ENCODE results near the gene C1QTNF9.
"Not testable (repeated sequence)": the region's sequence is repeated elsewhere in the genome, so short reads cannot be mapped to it uniquely, and the experiment has no call there.

C1QTNF9 gene

GRCh38 chr13:24309300-24309699 lies at the start of gene C1QTNF9:
TSS of gene C1QTNF9 (plus strand) at chr13:24309580. CDS start at chr13:24316004, 6,424 bp downstream.
- DNase-seq (ENCODE audit: low read depth), result not testable (repeated sequence)

- no peak for DNase-seq (ENCODE audit: low read depth)
Measured at GRCh38 chr13:24261566-24261965, 47.8 kb upstream of the C1QTNF9 start.

DNA sequence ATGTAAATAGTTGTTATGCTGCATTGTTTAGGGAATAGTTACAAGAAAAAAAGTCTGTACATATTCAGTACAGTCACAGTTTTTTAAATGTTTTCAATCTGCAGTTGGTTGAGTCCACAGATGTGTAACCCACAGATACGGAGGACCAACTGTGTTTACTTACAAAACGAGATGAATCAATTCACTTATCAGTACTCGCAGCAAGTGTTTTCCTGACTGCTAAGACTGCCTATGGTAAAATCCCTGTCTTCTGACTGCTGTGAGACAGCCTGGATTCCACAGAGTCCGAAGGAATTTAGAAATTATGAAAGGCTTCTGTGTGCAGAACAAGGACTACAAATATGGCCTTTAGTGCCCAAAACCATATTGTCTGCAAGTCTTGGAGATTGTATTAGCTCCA lies 45.7 kb upstream of the C1QTNF9 start:
- DNase-seq (ENCODE audit: low read depth), result no peak

GRCh38 chr13:24264976-24265375 lies 44.4 kb upstream of the C1QTNF9 start:
- peak; percentile 67 for DNase-seq (ENCODE audit: low read depth)

- no peak for DNase-seq (ENCODE audit: low read depth)
Measured at GRCh38 chr13:24265453-24265852, 43.9 kb upstream of the C1QTNF9 start.

GRCh38 chr13:24267274-24267673 lies 42.1 kb upstream of the C1QTNF9 start:
- DNase-seq (ENCODE audit: low read depth), result no peak

GRCh38 chr13:24267801-24268200 lies 41.6 kb upstream of the C1QTNF9 start:
- DNase-seq (ENCODE audit: low read depth), result no peak

- DNase-seq (ENCODE audit: low read depth), result no peak
Measured at GRCh38 chr13:24269821-24270220, 39.6 kb upstream of the C1QTNF9 start.

GRCh38 chr13:24270639-24271141 lies 38.7 kb upstream of the C1QTNF9 start:
- DNase-seq (ENCODE audit: low read depth), result peak; percentile 40

DNA sequence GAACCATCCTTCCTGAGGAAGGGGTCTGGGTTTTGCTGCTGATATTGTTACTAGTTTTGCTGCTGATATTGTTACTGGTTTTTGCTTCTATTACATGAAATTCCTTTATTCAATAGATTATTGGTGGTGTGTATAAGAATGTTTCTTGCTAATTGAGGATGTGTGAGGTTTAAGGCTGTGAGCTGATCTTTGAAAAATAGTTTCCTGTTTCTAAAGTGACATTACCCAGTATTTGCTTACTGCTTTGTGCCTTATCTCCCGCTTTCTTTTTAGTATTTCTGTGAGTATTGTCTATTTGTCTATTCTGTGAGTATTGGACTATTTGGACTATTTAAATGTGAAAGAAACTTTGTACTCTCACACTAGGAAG lies 38.2 kb upstream of the C1QTNF9 start:
- no peak for DNase-seq (ENCODE audit: low read depth)

- DNase-seq (ENCODE audit: low read depth), result no peak
Measured at GRCh38 chr13:24271601-24272451, 37.6 kb upstream of the C1QTNF9 start.

GRCh38 chr13:24272452-24273161 lies 36.8 kb upstream of the C1QTNF9 start:
- DNase-seq (ENCODE audit: low read depth), result no peak

GRCh38 chr13:24273926-24274325 lies 35.5 kb upstream of the C1QTNF9 start:
- DNase-seq (ENCODE audit: low read depth), result no peak

DNA sequence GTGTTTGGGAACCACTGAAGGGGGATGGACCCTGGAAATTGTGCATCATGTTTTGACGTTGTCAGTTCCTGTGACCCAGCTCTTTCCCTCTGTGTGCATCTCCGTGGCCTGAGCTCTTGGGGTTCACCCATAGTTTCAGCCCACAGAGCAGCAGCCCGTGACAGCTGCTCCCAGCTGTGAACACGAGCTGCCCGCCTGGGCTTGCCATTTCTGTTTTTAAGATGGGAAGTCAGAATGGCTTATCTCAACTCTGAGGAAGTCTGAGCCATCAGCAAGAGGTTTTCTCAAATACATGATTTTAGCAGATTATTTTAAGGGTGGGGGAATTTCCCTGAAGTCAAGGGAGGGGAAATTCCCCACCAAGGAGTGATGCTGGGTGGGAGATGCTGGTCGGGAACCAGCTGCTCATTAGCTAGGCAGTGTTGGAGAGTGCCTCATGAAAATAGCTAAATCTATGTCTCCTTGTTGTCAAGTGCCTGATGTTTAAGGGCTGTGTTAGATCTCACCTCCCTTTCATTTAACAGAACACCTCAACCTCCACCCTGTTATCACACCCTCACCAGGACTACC lies 34.8 kb upstream of the C1QTNF9 start:
- DNase-seq (ENCODE audit: low read depth), result peak; percentile 53

DNA sequence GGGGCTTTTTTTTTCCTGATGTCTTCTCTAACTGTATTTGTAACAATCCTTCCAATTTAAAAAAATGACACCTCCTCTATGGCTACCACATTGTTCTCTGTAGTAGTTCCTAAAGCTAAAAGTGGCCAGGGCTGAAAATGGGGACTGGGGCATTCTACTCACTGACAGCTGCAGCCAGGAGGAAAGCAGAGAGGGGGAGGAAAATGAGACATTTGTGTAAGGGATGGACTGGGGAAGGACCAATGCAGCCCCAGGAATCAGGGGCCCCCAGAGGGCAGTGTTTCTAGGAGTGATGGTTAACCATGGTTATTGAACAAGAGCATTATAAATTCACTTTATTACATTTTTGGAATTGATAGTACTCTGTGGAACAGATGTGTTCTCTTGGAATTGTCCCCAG lies 34.3 kb upstream of the C1QTNF9 start:
- no peak for DNase-seq (ENCODE audit: low read depth)

DNA sequence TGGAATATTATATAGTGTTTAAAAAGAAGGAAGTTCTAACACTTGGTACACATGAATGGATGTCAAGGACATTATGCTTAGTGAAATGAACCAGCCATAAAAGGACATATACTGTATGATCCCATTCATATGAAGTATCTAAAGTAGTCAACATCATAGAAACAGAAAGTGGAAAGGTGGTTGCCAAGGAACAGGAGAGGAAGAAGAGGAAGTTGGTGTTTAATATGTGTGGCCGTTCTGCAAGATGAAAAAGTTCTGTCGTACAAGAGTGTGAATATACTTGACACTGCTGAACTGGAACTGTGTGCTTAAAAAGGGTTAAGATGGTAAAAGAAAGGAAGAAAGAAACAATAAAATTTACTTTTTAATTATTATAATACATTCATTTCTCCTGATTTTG lies 33.1 kb upstream of the C1QTNF9 start:
- no peak for DNase-seq (ENCODE audit: low read depth)

DNA sequence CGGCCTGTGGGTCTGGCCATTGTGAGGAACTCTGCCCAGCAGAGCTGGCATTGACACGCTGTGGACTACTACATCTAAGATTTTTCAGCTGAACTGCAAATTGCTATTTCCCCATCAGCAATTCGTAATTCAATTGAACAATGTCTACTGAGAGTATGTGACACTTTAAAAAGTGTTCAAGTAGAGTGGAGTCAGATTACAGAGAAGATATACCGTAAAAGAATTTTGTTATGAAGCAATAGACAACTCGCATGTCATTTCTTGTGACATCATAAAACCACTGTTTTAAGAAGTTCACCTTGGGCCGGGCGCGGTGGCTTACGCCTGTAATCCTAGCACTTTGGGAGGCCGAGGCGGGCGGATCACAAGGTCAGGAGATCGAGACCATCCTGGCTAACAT lies 32.5 kb upstream of the C1QTNF9 start:
- no peak for DNase-seq (ENCODE audit: low read depth)

DNA sequence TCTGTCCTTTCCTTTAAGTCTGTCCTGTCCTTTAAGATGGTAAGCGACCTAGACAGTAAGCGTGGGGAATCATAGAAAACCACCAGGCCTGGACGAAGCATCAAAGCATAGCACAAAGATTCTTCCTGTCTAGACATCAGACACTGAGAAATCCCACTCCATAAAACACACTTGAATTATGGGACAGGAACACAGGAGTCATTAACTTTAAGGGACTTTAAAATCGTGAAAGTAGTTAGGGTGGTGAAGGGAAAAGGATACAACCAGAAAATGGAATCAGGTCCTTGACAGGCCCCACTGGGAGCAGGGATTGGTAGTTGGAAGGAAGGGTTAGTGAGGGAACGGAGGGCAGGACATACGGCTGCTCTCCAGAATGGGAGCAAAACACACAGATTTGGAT lies 31.6 kb upstream of the C1QTNF9 start:
- DNase-seq (ENCODE audit: low read depth), result no peak

DNA sequence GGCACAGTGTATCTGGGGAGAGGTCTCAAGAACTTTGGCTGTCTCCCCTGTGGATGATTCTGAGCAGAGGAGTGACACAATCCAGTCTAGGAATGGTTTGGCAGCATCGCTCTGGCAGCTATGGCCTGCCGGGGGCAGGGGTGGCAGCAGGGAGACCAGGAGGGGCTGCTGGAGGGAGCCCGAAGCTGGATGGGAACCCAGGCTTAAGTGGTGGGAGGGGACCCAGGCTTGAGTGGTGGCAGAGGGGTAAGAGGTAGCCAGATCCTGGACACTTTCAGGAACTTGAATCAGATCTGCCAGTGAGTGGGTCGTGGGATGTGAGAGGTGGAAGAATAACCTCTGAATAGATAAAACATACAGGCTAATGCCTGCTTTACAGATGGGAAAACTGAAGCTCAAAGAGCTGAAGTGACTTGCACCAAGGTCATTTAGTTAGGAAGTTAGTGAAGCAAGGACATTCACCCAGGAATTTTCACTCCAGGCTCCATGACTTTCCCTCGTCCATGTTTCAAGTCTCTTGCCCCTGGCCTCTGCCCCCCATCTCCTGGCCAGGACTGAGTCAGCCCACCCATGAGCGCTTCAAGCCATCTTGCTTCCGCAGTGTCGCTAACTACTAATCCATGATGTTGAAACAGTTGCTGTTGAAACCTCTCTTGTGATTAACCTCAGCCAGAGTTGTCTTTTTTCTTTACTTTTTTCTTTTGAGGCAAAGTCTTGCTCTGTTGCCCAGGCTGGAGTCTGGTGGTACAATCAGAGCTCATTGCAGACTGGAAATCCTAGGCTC lies 29.9 kb upstream of the C1QTNF9 start:
- DNase-seq (ENCODE audit: low read depth), result no peak

- no peak for DNase-seq (ENCODE audit: low read depth)
Measured at GRCh38 chr13:24280720-24281119, 28.7 kb upstream of the C1QTNF9 start.

DNA sequence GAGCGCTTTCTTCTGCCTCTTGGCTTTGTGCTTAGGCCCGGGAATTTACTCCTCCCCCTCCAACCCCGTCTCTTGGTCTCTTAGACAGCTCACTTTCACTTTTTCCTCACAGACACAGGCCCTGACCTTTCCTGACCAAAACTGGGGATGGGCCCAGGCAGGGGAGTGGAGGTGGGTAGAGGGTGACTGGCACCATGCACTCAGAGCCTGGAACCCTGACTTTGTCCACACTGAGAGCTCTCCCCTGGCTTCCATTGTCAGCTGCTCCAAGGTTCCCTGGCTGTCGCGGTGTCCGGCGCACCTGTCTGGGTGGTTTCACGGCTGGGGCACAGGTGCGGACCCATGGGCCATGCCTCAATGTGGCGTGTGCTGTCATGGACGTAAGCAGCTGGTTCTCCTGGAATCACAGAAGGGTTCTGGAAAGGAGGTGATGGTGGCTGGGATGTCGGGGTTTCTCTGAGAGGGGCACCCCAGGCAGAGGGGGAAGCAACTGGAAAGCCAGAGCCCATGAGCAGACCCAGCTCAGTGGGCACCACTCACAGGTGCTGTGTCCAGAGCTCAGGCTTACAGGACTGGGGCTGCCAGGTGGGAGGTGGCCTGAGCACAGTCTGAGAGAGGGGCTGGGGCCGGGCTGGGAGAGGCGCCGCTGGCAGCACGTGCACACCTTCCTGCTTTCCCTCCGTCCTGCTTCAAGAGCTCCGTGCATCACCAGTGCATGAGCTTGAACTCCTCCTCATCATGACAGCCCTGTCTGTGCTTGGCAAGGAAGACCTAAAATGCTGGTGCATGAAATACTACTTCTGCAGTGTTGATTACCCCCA lies 28.0 kb upstream of the C1QTNF9 start:
- DNase-seq (ENCODE audit: low read depth), result no peak

Data from stimulated activated CD8-positive, alpha-beta memory T cell treated with anti-CD3 and anti-CD28 coated beads, Interleukin-12 subunit alpha, Interleukin-12 subunit beta, amount 100 ng/mL, for 4 hours (primary cell).